MM.1S (cell line): ENCODE data around the gene CCS.

Experiments
- EZH2phosphoT487 ChIP-seq: fragments of 300-600 bp; sonication (generic); IDR thresholded peaks from 2 replicates; pipeline ENCODE4 v1.6.1; 2018; ENCODE audit warnings: antibody characterized with exemption, low read length
- TF ChIP-seq, protein P1 (sequence below): fragments of 300-600 bp; sonication (generic); IDR thresholded peaks from 2 replicates; pipeline ENCODE4 v1.5.1; 2016; ENCODE audit warnings: antibody characterized with exemption, low read length, mixed read lengths

DNA sequence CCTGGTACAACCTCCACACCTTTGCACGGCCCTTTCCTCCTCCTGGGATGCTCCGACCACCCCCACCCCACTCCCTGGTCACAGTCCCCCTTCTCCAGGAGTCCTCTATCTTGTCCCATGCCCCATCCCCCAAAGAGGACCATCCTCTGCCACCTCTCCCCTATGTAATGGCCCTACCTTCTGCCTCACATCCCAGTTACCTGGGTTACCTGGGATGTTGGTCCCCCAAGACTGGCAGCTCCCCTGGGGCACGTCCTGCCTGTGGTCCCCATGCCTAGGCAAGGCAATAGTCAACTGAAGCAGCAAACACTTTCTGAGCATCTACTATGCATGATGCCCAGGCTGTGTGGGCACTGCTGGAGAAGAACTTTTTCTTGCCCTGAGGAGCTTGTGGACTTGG is 37.6 kb upstream of the CCS start:
- TF ChIP-seq, protein P1, sequence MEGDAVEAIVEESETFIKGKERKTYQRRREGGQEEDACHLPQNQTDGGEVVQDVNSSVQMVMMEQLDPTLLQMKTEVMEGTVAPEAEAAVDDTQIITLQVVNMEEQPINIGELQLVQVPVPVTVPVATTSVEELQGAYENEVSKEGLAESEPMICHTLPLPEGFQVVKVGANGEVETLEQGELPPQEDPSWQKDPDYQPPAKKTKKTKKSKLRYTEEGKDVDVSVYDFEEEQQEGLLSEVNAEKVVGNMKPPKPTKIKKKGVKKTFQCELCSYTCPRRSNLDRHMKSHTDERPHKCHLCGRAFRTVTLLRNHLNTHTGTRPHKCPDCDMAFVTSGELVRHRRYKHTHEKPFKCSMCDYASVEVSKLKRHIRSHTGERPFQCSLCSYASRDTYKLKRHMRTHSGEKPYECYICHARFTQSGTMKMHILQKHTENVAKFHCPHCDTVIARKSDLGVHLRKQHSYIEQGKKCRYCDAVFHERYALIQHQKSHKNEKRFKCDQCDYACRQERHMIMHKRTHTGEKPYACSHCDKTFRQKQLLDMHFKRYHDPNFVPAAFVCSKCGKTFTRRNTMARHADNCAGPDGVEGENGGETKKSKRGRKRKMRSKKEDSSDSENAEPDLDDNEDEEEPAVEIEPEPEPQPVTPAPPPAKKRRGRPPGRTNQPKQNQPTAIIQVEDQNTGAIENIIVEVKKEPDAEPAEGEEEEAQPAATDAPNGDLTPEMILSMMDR: no peak
- no peak for TF ChIP-seq EZH2phosphoT487
